Esophagus mucosa (tissue), 1 donor: Measurements from ENCODE around the gene MATCAP1. TPM values are rescaled to one million over a fixed set of nuclear protein-coding genes. Genes with fewer than 3 reads are reported as not detected.

Experiments used
- ATAC-seq: fragments of 200-7000 bp; cut with Tn5 transposase; one replicate; pipeline ENCODE4 v1.9.1; 2020
- total RNA-seq: library from RNA; stranded (reverse); gene quantifications from one replicate; pipeline ENCODE4 v1.2.4, GENCODE V29; 2023
- donor health status: DM: yes; HTN: yes; CAD: no.

MATCAP1 gene
- 7.8 TPM for total RNA-seq

DNA sequence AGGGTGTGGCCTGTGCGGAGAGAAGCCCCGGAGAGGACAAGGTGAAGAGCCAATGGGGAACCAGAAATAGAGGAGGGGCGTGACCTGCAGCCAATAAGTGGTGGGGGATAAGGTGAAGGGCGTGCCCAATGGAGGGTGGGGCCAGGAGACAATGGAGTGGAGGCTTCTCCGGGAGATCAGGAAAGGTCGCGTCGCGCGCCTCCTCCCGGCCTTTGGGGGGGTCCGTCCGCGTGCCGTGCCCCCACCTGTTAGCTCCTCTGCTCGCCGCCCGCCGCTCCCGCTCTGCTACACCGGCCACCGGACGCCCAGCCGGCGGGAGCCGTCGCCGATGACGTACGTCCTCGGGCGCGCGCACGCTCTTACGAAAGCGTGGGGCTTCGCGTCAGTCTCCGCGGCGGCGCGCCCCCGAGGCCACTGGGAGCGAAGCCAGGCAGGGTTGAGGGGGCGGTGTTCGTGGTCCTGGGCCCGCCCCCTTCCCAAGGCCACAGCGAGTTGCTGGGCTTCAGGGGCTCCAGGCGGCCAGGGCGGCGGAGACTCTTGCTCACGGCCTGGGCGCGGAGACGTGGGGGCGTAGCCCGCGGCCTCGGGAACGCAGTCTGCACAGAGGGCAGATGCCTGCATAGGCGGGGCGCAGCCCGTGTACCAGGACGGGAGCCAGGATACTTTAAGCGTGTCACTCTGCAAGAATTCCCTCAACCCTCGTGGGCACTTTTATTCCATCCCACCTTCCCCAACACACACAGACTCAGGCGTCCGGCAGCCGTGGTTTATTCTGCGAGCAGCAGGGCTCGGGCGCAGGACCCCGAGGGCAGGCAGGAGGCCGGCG, at the start of gene MATCAP1:
TSS of gene MATCAP1 (minus strand) at position 337 of the 826 bp plus-strand sequence. CDS start 3,353 bp downstream, outside the sequence.
- ATAC-seq: peak; percentile 91

DNA sequence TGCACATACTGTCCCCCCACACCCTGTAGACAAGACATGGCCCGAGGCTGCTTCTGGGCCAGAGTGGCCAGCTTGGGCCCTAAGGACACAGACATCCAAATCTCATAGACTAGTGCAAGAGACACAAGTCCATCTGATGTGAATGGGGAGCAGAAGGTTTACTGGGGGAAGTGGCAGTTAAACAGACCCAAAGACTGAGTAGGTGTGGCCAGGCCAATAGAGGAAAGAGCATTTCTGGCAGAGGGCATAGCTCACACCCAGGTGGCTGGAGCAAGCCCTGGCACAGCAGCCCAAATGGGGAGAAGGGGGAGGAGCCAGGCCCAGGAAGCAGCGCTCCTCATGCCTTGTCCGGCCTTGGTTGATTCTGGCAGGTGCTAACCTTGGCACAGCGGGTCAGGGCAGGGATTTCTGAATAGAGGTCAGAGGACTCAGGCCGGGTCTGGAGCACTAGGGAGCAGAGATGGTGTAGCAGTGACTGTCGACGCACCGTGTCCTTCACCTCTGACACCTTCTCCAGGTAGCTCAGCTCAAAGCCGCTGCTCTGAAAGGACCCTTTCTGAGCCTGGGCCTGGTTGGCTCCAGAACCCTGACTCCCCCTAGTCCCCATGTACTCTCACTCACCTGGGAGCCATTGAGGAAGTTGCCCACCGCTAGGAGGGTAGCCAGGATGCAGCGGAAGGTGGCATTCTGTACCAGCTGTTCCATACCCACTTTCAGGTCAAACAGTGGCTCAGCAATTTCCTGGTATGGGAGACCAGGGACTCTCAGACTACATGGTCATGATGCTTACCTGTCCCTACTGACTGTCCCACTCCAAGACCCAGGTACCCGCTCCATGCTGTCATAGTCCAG, 47.3 kb upstream of the MATCAP1 start:
- ATAC-seq: no peak

- no peak for ATAC-seq
Measured at GRCh38 chr16:67229906-67230808, 46.4 kb upstream of the MATCAP1 start.

GRCh38 chr16:67228905-67229304, 45.1 kb upstream of the MATCAP1 start:
- no peak for ATAC-seq

DNA sequence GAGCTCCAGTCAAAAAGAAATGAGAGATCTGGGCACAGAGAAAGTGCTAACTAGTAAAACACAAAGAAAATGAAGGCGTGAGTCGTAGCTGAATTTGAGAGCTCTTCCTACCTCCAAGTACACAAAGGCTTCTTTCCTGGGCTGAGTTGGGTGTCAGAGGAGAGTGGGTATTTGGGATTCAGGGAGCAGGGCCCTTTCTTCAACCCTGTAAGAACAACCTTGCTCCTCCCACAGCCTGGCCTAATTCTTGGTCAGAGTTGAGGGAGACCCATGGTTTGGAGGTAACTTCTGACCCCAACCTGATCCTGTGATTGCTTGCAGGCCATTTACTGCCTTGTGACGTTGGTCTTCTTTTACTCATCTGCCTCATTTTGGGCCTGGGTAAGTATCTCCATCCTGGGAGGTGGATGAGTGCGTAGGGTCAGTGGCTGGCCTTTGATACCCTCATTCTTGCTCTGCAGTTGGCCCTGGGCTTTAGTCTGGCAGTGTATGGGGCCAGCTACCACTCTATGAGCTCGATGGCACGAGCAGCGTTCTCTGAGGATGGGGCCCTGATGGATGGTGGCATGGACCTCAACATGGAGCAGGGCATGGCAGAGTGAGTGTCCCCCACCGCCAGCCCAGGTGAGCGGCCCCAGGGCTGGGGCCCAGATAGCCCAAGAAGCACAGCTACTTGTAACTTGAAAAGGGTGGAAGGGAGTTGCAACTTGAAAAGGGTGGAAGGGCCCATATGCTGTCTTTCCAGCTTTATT, 44.4 kb upstream of the MATCAP1 start:
- ATAC-seq: no peak

DNA sequence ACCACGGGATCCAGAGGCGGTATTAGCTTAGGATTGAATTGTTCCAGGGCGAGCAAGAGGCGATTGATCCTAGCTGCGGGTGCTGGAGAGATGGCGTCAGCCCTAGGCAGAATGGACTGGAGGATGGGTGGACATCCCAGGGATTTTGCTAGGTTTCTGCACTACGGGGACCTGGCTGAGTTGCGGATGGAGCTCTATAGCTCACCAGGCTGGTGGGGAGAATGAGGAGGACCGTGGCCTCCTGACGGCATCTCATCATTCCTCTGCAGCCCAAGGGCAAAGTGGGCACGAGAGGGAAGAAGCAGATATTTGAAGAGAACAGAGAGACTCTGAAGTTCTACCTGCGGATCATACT, 43.8 kb upstream of the MATCAP1 start:
- ATAC-seq: no peak

GRCh38 chr16:67226804-67227566, 43.2 kb upstream of the MATCAP1 start, which contains the start of gene TMEM208:
TMEM208 (plus strand) TSS chr16:67227130; CDS start chr16:67227219, 89 bp downstream.
- ATAC-seq: peak; percentile 91

DNA sequence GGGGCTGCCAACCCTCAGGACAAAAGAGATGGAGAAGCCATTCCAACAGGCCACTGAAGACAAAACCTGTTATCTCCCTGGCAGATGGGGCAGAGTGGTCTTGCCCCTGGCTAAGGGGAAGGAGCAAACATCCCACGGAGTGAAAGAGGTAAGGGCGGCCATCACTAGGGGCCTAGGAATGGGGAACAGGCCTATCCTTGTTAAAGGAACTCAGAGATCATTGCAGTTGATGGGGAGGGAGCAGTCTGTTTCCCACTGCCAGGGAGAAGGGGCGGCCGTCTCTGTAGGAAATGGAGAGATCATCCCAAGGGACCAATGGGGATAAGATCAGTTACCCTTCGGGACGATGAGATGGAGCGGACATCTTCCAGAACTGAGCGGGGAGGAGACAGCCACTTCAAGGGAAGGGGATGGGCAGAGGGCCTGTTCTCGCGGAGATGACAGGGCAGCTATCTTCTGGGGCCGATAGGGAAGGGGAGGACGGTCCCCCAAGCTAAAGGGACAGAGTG, 42.6 kb upstream of the MATCAP1 start:
- no peak for ATAC-seq

GRCh38 chr16:67223992-67224391, 40.2 kb upstream of the MATCAP1 start:
- no peak for ATAC-seq

DNA sequence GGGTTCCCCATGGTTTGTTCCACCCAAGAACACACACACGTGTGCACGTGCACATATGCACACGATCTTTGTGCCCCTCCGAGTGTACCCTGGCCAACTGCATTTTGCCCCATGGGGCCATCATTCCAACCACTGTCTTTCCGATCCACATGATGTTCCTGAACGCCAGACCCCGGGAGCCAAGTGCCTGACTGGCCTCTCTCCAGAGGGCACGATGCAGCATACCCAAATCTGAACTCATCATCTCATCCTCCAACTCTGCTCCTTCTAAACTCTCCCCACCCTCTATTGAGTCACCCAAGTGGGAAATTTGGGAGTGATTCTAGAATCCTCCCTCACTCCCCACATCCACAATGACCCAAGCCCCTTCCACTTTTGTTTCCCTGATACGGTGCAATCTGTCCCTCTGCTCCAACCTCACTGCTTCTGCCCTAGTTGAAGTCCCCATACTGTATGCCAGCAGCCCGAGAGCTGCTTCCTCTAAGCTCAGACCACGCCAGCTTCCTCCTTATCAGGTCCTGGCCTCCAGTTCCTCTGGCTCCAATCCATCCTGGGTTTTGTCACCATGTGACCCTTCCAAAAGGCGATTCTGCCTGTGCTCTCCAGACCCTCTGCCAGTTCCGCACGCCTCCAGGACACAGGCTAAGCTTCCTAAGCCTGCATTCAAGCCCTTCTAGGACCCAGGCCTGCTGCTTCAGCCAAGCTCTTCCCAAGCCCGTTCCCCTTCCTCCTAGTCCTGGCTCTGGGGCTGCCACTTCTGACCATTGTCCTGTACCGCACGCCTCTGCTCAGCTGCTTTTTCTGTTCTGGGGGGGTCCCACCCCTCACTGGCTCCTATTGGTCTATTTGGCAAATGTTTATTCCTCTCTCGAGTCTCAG, 33.1 kb upstream of the MATCAP1 start:
- no peak for ATAC-seq

GRCh38 chr16:67215706-67216105, 31.9 kb upstream of the MATCAP1 start:
- no peak for ATAC-seq

DNA sequence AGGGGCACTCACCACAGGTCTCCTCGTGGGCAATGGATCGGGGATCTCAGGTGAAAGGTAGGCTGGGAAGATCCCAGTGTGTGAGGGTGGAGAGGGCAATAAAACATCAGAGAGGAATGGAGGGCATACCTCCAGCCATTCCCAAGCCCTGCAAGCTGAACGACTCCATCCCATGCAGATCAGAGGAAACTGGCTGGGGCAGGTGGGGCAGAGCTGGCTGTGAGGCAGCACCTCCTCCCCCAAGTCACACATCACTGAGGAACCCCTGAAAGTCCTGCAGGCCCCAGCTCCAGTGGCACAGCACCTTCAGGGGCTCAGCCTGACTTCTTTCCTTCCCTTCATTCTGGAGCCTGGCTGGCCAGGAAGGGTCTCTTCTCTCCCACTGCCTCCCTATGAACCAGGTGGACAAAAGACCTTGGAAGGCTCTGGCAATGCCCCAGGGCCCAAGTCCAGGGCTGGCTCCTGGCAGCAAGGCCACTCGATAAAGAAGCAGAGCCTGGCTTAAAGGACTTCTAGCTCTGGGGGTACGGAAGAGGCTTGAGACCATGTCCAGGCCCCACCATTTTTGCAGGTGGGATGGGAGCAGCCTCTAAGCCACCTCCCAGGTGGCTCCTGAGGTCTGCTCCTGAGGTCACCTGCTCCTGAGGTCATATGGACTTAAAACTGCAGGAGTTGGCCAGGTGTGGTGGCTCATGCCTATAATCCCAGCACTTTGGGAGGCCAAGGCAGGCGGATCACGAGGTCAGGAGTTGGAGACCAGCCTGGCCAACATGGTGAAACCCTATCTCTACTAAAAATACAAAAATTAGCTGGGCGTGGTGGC, 29.6 kb upstream of the MATCAP1 start:
- no peak for ATAC-seq

DNA sequence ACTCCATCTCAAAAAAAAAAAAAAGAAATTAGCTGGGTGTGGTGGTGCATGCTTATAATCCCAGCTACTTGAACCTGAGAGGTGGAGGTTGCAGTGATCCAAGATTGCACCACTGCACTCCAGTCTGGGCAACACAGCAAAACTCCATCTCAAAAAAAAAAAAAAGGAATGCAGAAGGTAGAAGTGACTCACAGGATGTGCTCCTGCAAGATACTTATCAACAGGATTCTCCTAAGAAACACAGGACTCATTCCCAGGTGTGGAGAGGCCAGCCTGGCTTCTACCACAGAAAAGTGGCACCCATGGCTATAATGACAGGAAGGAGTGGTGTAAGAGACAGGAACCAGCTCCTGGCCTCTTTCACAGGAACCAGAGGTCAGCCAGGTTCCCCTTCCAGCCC, 29.0 kb upstream of the MATCAP1 start:
- ATAC-seq: peak; percentile 28

DNA sequence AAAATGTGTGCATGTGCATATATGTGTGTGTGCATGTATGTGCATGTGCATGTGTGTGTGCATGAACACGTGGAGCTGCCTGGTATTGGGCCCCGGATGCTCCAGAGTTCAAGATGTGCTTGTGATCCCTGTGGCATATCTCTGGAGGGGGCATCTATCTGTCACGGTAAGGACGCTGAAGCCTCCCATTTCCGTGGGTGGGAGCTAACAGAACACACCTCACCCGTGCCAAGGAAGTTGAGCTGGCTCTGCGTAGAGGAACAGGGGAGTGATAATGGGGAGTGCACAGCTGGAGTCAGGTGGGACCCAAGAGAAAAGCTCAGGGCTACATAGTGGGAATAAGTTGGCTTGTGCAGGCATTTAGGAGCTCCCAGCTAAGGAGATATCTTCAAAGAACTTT, 27.9 kb upstream of the MATCAP1 start:
- ATAC-seq: no peak

GRCh38 chr16:67210069-67210937, 26.5 kb upstream of the MATCAP1 start:
- ATAC-seq: no peak

DNA sequence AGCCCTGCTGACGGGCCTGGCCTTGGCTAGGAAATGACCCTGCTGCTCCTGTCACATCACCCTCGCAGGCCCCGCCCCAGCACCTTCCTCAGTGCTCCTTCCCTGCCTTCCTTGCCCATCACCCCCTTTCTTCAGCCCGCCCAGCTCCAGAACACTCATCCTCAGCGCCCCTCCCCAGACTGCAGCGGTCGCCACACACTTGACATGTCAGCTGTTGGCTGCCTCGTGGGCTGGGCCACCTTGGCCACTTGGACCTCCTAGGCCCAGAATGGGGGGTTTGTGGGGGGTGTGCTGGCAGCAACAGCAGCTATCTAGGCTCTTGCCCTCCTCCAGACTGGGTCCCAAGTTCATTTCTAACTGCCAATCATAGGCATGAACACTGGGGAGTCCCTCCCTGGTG, 25.8 kb upstream of the MATCAP1 start:
- ATAC-seq: no peak

GRCh38 chr16:67208154-67208896, 24.6 kb upstream of the MATCAP1 start:
- no peak for ATAC-seq
